ENCODE data around the gene RBMS3.
A peak's percentile ranks its signal among the peaks of the same experiment; 100 is the strongest.
"Not testable (repeated sequence)": the region's sequence is repeated elsewhere in the genome, so short reads cannot be mapped to it uniquely, and the experiment has no call there.

RBMS3 gene

DNA sequence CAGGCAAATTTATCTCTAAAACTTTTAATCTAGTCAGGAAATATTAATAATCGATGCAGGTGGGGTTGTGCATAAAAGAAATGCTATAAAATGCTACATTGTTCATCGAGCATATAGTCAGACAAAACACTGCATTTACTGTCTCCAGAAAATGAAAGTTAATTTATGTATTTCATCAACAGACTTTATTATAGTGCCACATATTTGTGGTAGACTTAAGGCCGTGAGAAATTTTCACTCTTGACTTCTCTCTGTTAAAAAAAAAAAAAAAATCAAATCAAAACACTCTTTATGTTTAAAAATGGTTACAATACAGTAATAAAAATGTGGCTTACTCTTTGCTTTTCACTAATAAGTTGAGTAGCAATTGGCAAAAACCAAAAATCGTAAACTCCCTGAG lies 67.4 kb downstream of the RBMS3 start:
- TF ChIP-seq, protein P1, sequence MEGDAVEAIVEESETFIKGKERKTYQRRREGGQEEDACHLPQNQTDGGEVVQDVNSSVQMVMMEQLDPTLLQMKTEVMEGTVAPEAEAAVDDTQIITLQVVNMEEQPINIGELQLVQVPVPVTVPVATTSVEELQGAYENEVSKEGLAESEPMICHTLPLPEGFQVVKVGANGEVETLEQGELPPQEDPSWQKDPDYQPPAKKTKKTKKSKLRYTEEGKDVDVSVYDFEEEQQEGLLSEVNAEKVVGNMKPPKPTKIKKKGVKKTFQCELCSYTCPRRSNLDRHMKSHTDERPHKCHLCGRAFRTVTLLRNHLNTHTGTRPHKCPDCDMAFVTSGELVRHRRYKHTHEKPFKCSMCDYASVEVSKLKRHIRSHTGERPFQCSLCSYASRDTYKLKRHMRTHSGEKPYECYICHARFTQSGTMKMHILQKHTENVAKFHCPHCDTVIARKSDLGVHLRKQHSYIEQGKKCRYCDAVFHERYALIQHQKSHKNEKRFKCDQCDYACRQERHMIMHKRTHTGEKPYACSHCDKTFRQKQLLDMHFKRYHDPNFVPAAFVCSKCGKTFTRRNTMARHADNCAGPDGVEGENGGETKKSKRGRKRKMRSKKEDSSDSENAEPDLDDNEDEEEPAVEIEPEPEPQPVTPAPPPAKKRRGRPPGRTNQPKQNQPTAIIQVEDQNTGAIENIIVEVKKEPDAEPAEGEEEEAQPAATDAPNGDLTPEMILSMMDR (IDR thresholded peaks at IDR 0.05; ENCODE audit: extremely low read depth, insufficient read depth, missing control alignments), result no peak
- no peak for DNase-seq (ENCODE audit: low spot score)
- in situ Hi-C loops (cut with MboI; ENCODE audit: low pct_unique_long_range_greater_than_20kb, low sequenced_read_pairs, unreplicated experiment), result no loop called here

DNA sequence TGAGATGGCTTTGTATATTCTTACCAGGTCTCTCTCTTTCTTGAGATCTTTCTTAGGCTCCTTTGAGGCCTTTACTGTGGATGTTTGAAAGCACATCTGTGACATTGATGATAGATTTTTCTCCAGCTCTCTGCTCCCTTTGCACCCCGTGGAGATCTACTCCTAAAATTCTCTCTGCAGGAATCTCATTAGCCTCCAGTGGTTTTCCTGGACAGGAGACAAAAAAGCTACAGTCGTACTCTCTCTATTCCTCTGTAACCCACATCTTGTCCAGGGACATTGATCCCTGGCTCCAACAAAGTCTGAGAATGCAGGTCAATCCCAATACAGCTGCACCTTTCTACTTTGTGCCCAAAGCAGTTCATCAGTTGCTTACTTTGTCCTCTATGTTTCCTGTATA lies 68.2 kb downstream of the RBMS3 start:
- DNase-seq (ENCODE audit: low spot score), result no peak
- in situ Hi-C loops (cut with MboI; ENCODE audit: low pct_unique_long_range_greater_than_20kb, low sequenced_read_pairs, unreplicated experiment), result no loop called here
- TF ChIP-seq, protein P1 (IDR thresholded peaks at IDR 0.05; ENCODE audit: extremely low read depth, insufficient read depth, missing control alignments), result no peak

DNA sequence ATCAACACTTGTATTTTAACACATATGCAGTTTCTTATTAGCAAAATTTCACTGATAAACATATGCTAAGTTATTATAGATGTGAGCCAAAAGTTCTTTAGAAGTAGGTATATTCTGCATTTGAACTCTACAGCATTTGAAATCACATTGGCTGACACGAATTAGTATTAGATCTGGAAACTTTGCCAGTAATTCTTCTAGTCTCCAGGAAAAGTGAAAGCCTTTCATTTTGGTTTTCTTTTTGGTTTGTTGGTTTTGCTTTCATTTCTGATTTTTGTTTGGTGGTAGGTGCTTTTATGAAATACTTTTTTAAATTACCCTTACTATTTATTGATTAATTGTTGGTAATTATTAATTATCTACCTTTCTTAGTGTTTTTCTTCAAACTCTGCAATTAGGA lies 72.9 kb downstream of the RBMS3 start:
- in situ Hi-C loops (cut with MboI; ENCODE audit: low pct_unique_long_range_greater_than_20kb, low sequenced_read_pairs, unreplicated experiment), result no loop called here
- TF ChIP-seq, protein P1 (IDR thresholded peaks at IDR 0.05; ENCODE audit: extremely low read depth, insufficient read depth, missing control alignments), result no peak

DNA sequence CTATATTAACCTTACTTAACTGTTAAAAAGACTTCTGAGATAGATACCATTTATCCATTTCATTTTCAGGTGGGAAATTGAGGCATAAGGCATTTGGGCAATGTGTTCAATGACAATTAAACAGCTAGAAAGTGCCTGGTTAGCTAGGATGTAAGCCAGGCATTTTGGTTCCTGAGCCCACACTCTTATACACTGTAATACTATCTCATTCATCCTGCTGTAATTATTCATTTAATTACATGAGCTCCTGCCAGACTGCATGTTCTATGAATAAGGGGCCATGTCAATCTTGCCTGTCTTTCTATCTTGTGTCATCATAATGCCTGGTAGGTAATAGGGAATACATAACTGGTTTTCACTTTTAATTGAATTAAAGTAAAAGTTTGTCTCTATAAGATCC lies 74.0 kb downstream of the RBMS3 start:
- TF ChIP-seq, protein P1 (IDR thresholded peaks at IDR 0.05; ENCODE audit: extremely low read depth, insufficient read depth, missing control alignments), result no peak
- in situ Hi-C loops (cut with MboI; ENCODE audit: low pct_unique_long_range_greater_than_20kb, low sequenced_read_pairs, unreplicated experiment), result no loop called here
- no peak for DNase-seq (ENCODE audit: low spot score)

More for the DNA sequence above, 72.9 kb downstream of the RBMS3 start:
- DNase-seq (ENCODE audit: low spot score), result peak; percentile 6

DNA sequence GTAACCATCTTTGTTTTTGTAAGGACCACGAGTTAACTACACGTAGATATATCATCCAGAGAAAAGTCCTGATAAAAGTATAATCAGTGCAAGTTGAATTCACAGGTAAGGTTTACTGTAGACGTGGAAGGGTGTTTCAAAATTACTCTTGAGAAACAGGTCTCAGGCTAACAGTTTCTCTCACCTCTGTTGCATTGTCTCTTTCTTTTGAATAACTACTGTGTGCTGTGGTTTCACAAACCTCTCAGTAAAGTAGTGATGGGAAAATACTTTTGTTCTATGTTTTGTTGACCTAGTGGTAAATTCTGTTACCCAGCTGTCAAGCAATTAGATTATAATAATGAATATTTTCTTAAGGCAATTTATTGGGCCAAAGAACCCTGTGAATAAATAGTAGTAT lies 75.2 kb downstream of the RBMS3 start:
- DNase-seq (ENCODE audit: low spot score), result no peak
- in situ Hi-C loops (cut with MboI; ENCODE audit: low pct_unique_long_range_greater_than_20kb, low sequenced_read_pairs, unreplicated experiment), result no loop called here
- TF ChIP-seq, protein P1 (IDR thresholded peaks at IDR 0.05; ENCODE audit: extremely low read depth, insufficient read depth, missing control alignments), result no peak

DNA sequence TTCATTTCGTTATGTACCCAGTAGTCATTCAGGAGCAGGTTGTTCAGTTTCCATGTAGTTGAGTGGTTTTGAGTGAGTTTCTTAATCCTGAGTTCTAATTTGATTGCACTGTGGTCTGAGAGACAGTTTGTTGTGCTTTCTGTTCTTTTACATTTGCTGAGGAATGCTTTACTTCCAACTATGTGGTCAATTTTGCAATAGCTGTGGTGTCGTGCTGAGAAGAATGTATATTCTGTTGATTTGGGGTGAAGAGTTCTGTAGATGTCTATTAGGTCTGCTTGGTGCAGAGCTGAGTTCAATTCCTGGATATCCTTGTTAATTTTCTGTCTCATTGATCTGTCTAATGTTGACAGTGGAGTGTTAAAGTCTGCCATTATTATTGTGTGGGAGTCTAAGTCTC lies 79.4 kb downstream of the RBMS3 start:
- DNase-seq (ENCODE audit: low spot score); in situ Hi-C loops (cut with MboI; ENCODE audit: low pct_unique_long_range_greater_than_20kb, low sequenced_read_pairs, unreplicated experiment): not testable (repeated sequence)

DNA sequence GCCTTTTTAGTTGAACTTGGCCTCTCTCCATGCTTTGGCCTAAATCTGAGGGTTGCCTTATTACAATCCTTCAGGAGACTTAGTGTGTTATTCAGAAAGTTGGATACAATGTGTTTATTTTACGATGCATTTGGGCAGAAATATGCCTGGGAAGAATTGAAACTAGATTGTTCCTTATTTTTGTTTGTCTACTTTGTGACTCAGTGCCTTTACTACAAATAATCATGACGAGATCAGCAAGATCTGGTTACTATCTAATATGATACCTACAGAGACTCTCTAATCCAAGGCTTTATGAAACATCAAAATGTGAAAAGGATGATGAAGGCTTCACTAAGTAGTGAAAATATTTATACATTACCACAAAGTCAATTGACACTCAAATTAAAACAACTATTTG lies 82.2 kb downstream of the RBMS3 start:
- in situ Hi-C loops (cut with MboI; ENCODE audit: low pct_unique_long_range_greater_than_20kb, low sequenced_read_pairs, unreplicated experiment), result no loop called here
- TF ChIP-seq, protein P1 (IDR thresholded peaks at IDR 0.05; ENCODE audit: extremely low read depth, insufficient read depth, missing control alignments), result no peak
- no peak for DNase-seq (ENCODE audit: low spot score)
